CD4-positive, CD25-positive, alpha-beta regulatory T cell (primary cell): ENCODE data around the gene AMZ1. TPM values are rescaled to one million over a fixed set of nuclear protein-coding genes. Genes with fewer than 3 reads are reported as not detected.
A peak's percentile ranks its signal among the peaks of the same experiment; 100 is the strongest.

Experiments
- ATAC-seq, 2 donors: fragments of 150-1000 bp; cut with Tn5 transposase; one replicate each; pipeline ENCODE4 v1.10.0; 2021; ENCODE audit warnings: low read depth in 2 of 2, moderate number of reproducible peaks in 2 of 2, moderate library complexity in 1 of 2
- DNase-seq, 3 donors: peaks; one replicate each; pipeline versions ENCODE4 v3.0.0 to v3.0.0-alpha.2; 2012 to 2022; ENCODE audit warnings: mixed read lengths in 1 of 3
- H3K27ac ChIP-seq: one replicate; pipeline ENCODE4 v1.7.0; 2013; ENCODE audit warnings: mild to moderate bottlenecking, low read length; ENCODE audit not compliant: insufficient read depth, poor library complexity, severe bottlenecking
- H3K27me3 ChIP-seq: one replicate; pipeline ENCODE4 v1.7.0; 2013; ENCODE audit warnings: low read length; ENCODE audit not compliant: control insufficient read depth, insufficient read depth
- H3K36me3 ChIP-seq: one replicate; pipeline ENCODE4 v1.7.0; 2013; ENCODE audit warnings: mild to moderate bottlenecking, low read length, moderate library complexity; ENCODE audit not compliant: control insufficient read depth, insufficient read depth
- H3K4me1 ChIP-seq: 2 replicates; pipeline ENCODE4 v1.7.0; 2013; ENCODE audit warnings: mild to moderate bottlenecking, low read length; ENCODE audit not compliant: insufficient read depth, control insufficient read depth, poor library complexity, severe bottlenecking
- H3K4me3 ChIP-seq: one replicate; pipeline ENCODE4 v1.7.0; 2013; ENCODE audit warnings: low read depth, mild to moderate bottlenecking, low read length, moderate library complexity
- H3K9me3 ChIP-seq, 2 experiments: 1 replicate in 1 of 2; 2 replicates in 1 of 2; pipeline ENCODE4 v1.7.0; 2013; ENCODE audit warnings: low read length in 2 of 2, mild to moderate bottlenecking in 1 of 2, moderate library complexity in 1 of 2; ENCODE audit not compliant: control insufficient read depth in 2 of 2
- H3K27ac Mint-ChIP-seq, 3 donors: one replicate each; pipeline ENCODE4 v1.8.0; 2020 to 2022; ENCODE audit warnings: mild to moderate bottlenecking in 3 of 3, mixed read lengths in 3 of 3, moderate library complexity in 2 of 3
- H3K27me3 Mint-ChIP-seq: one replicate; pipeline ENCODE4 v1.8.0; 2022; ENCODE audit warnings: mild to moderate bottlenecking, mixed read lengths
- H3K36me3 Mint-ChIP-seq: one replicate; pipeline ENCODE4 v1.8.0; 2020; ENCODE audit warnings: mixed read lengths
- H3K4me1 Mint-ChIP-seq, 4 donors: one replicate each; pipeline ENCODE4 v1.8.0; 2020 to 2022; ENCODE audit warnings: mixed read lengths in 4 of 4, mild to moderate bottlenecking in 1 of 4
- H3K4me3 Mint-ChIP-seq, 4 donors: one replicate each; pipeline ENCODE4 v1.8.0; 2020 to 2022; ENCODE audit warnings: mild to moderate bottlenecking in 4 of 4, mixed read lengths in 4 of 4, moderate library complexity in 3 of 4
- H3K9me3 Mint-ChIP-seq, 7 donors: one replicate each; pipeline ENCODE4 v1.8.0; 2020 to 2022; ENCODE audit warnings: mixed read lengths in 7 of 7, mild to moderate bottlenecking in 3 of 7, moderate library complexity in 2 of 7
- polyA plus RNA-seq, 4 donors: library from polyadenylated mRNA; unstranded; fragments of 300-500 nt; fragmentation: Illumina TruSeq; gene quantifications; one replicate each; pipeline ENCODE4 v1.2.3, GENCODE V29; 2021
- total RNA-seq: library from RNA; stranded (reverse); gene quantifications from one replicate; pipeline ENCODE4 v1.2.3, GENCODE V29; 2022

AMZ1 gene
- total and polyA plus RNA-seq, 5 donors from 2014 or later, result 0.43 to 1.8 (median 0.64) TPM

GRCh38 chr7:2649139-2649838, 38.7 kb upstream of the AMZ1 start:
- Histone ChIP-seq H3K4me3 (no peak overlapping the region), H3K4me1 (peaks cover 16% of the 10 kb centered on the region), H3K9me3 (no peaks in the 10 kb centered on the region), H3K27ac (no peak overlapping the region), H3K36me3 (no peaks in the 10 kb centered on the region), H3K27me3 (no peaks in the 10 kb centered on the region)
- H3K4me3 Mint-ChIP-seq, result no peak overlapping the region
- no peaks in the 10 kb centered on the region for H3K27me3 Mint-ChIP-seq
- no peak for DNase-seq
- no peak for ATAC-seq
- H3K36me3 Mint-ChIP-seq, result no peaks in the 10 kb centered on the region
- peaks cover 0 to 14% (median 7%) of the 10 kb centered on the region in 4 donors for H3K4me1 Mint-ChIP-seq
- peak overlapping the region in 1 of 3 donors; percentile 43 for H3K27ac Mint-ChIP-seq
- no peaks in the 10 kb centered on the region for H3K9me3 Mint-ChIP-seq

GRCh38 chr7:2649991-2650390, 38.0 kb upstream of the AMZ1 start:
- peaks cover 0 to 8% (median 4%) of the 10 kb centered on the region in 4 donors for H3K4me1 Mint-ChIP-seq
- no peaks in the 10 kb centered on the region for H3K36me3 ChIP-seq
- H3K4me3 Mint-ChIP-seq, result no peak overlapping the region
- ATAC-seq, result no peak
- no peaks in the 10 kb centered on the region for H3K9me3 ChIP-seq
- H3K27ac ChIP-seq, result no peak overlapping the region
- H3K27ac Mint-ChIP-seq, result peak overlapping the region in 1 of 3 donors; percentile 25
- no peak for DNase-seq
- H3K27me3 Mint-ChIP-seq, result no peaks in the 10 kb centered on the region
- H3K4me3 ChIP-seq, result no peak overlapping the region
- no peaks in the 10 kb centered on the region for H3K9me3 Mint-ChIP-seq
- peaks cover 9% of the 10 kb centered on the region for H3K4me1 ChIP-seq
- no peaks in the 10 kb centered on the region for H3K36me3 Mint-ChIP-seq
- no peaks in the 10 kb centered on the region for H3K27me3 ChIP-seq

GRCh38 chr7:2650451-2650850, 37.6 kb upstream of the AMZ1 start:
- Mint-ChIP-seq H3K9me3 (no peaks in the 10 kb centered on the region), H3K4me3 (no peak overlapping the region), H3K36me3 (no peaks in the 10 kb centered on the region), H3K27ac (peak overlapping the region in 1 of 3 donors; percentile 25), H3K4me1 (peaks cover 0 to 4% (median 2%) of the 10 kb centered on the region in 4 donors), H3K27me3 (no peaks in the 10 kb centered on the region)
- ATAC-seq (no peak), DNase-seq (no peak)
- H3K27me3 ChIP-seq, result no peaks in the 10 kb centered on the region
- no peak overlapping the region for H3K27ac ChIP-seq
- H3K9me3 ChIP-seq, result no peaks in the 10 kb centered on the region
- no peak overlapping the region for H3K4me3 ChIP-seq
- H3K4me1 ChIP-seq, result peaks cover 4% of the 10 kb centered on the region
- no peaks in the 10 kb centered on the region for H3K36me3 ChIP-seq

DNA sequence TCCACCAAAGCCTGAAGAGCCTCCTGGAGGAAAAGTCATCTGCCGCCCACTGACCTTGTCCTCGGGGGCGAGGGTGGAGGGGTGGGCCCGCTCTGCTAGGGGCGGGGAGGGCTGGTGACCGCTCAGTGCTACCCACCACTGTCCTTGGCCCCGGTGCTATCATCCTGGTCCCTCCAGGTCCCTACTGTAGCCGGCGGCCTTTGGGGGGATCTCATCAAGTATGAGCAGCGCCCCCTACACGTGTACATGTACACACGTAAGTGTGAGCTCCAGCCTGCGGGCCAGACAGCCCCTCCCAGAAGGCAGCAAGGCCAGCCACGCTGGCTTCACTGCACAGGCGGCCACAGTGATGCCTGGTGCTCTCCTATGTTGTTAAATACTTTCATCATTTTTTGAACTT, 36.7 kb upstream of the AMZ1 start:
- Mint-ChIP-seq H3K9me3 (no peaks in the 10 kb centered on the region), H3K4me3 (no peak overlapping the region), H3K27ac (no peak overlapping the region), H3K4me1 (no peaks in the 10 kb centered on the region), H3K36me3 (no peaks in the 10 kb centered on the region), H3K27me3 (no peaks in the 10 kb centered on the region)
- DNase-seq (no peak), ATAC-seq (no peak)
- no peak overlapping the region for H3K27ac ChIP-seq
- no peaks in the 10 kb centered on the region for H3K4me1 ChIP-seq
- no peaks in the 10 kb centered on the region for H3K36me3 ChIP-seq
- H3K27me3 ChIP-seq, result no peaks in the 10 kb centered on the region
- no peaks in the 10 kb centered on the region for H3K9me3 ChIP-seq
- no peak overlapping the region for H3K4me3 ChIP-seq

GRCh38 chr7:2651847-2652735, 35.9 kb upstream of the AMZ1 start:
- Mint-ChIP-seq H3K27ac (no peak overlapping the region), H3K4me3 (no peak overlapping the region), H3K4me1 (peaks cover 0 to 3% (median under 1%) of the 10 kb centered on the region in 4 donors), H3K9me3 (peaks cover 0 to under 1% (median 0%) of the 10 kb centered on the region in 7 donors), H3K36me3 (peaks cover 2% of the 10 kb centered on the region), H3K27me3 (no peaks in the 10 kb centered on the region)
- H3K36me3 ChIP-seq, result no peaks in the 10 kb centered on the region
- H3K27me3 ChIP-seq, result no peaks in the 10 kb centered on the region
- H3K9me3 ChIP-seq, result no peaks in the 10 kb centered on the region
- DNase-seq (no peak), ATAC-seq (no peak)
- no peak overlapping the region for H3K27ac ChIP-seq
- H3K4me3 ChIP-seq, result no peak overlapping the region
- no peaks in the 10 kb centered on the region for H3K4me1 ChIP-seq

DNA sequence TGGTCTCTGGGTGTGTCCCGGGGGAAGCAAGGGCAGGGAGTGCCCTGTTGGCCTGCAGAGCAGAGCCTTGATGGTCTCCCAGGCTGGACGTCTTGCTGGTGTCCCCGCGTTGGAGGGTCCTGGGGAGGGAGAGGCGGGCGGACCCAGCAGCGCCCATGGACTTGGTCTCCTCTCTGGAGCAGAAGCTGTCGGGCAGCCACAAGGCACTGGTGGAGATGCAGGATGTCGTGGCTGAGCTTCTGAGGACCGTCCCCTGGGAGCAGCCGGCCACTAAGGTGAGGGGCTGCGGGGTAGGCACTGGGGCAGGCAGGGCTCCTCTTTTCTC, 35.3 kb upstream of the AMZ1 start:
- Histone ChIP-seq H3K27ac (no peak overlapping the region), H3K4me1 (no peaks in the 10 kb centered on the region), H3K9me3 (no peaks in the 10 kb centered on the region), H3K36me3 (no peaks in the 10 kb centered on the region), H3K4me3 (no peak overlapping the region), H3K27me3 (no peaks in the 10 kb centered on the region)
- peaks cover 5% of the 10 kb centered on the region for H3K36me3 Mint-ChIP-seq
- no peaks in the 10 kb centered on the region for H3K27me3 Mint-ChIP-seq
- peaks cover 0 to 6% (median 2%) of the 10 kb centered on the region in 4 donors for H3K4me1 Mint-ChIP-seq
- H3K4me3 Mint-ChIP-seq, result no peak overlapping the region
- peaks cover 0 to 1% (median 0%) of the 10 kb centered on the region in 7 donors for H3K9me3 Mint-ChIP-seq
- DNase-seq, result no peak
- ATAC-seq, result no peak
- no peak overlapping the region for H3K27ac Mint-ChIP-seq

GRCh38 chr7:2654059-2654458, 33.9 kb upstream of the AMZ1 start:
- no peaks in the 10 kb centered on the region for H3K36me3 ChIP-seq
- H3K4me3 ChIP-seq, result no peak overlapping the region

More at GRCh38 chr7:2654059-2654458, 33.9 kb upstream of the AMZ1 start:
- DNase-seq (no peak), ATAC-seq (no peak)
- Mint-ChIP-seq H3K27me3 (no peaks in the 10 kb centered on the region), H3K36me3 (peaks cover 5% of the 10 kb centered on the region), H3K4me1 (peaks cover 0 to 6% (median 2%) of the 10 kb centered on the region in 4 donors), H3K9me3 (peaks cover 0 to 1% (median 0%) of the 10 kb centered on the region in 7 donors), H3K27ac (no peak overlapping the region), H3K4me3 (no peak overlapping the region)
- Histone ChIP-seq H3K27ac (no peak overlapping the region), H3K9me3 (no peaks in the 10 kb centered on the region), H3K4me1 (no peaks in the 10 kb centered on the region), H3K27me3 (no peaks in the 10 kb centered on the region)
